Spleen (tissue), 11 donors: ENCODE measurements around the gene NOS1AP. TPM values are rescaled to one million over a fixed set of nuclear protein-coding genes. Genes with fewer than 3 reads are reported as not detected.
"Not testable (repeated sequence)": the region's sequence is repeated elsewhere in the genome, so short reads cannot be mapped to it uniquely, and the experiment has no call there.

ENCODE experiments used
- DNase-seq: peaks from one replicate; pipeline ENCODE4 v3.0.0-alpha.2; 2020
- H3K27ac ChIP-seq, 8 donors: fragments of 200-600 bp; sonication (generic) in 7 of 8; 1 replicate in 4 of 8; 2 replicates in 4 of 8; pipeline versions ENCODE4 v1.5.0 to v1.8.0; 2016 to 2021; ENCODE audit warnings: inconsistent platforms in 4 of 8, mild to moderate bottlenecking in 4 of 8, moderate library complexity in 1 of 8
- H3K27me3 ChIP-seq, 7 donors: fragments of 200-600 bp; sonication (generic) in 6 of 7; replicated peaks in 1 of 7; 1 replicate in 4 of 7; 2 replicates in 3 of 7; pipeline versions ENCODE4 v1.5.0 to v1.8.0; 2016 to 2021; ENCODE audit warnings: inconsistent platforms in 3 of 7, mild to moderate bottlenecking in 1 of 7
- H3K36me3 ChIP-seq, 6 donors: fragments of 200-600 bp; sonication (generic) in 5 of 6; 1 replicate in 4 of 6; 2 replicates in 2 of 6; pipeline versions ENCODE4 v1.5.0 to v1.8.0; 2016 to 2021; ENCODE audit warnings: inconsistent platforms in 2 of 6
- H3K4me1 ChIP-seq, 6 donors: fragments of 200-600 bp; sonication (generic) in 5 of 6; 1 replicate in 3 of 6; 2 replicates in 3 of 6; pipeline versions ENCODE4 v1.5.0 to v1.8.0; 2016 to 2021; ENCODE audit warnings: inconsistent platforms in 3 of 6
- H3K4me3 ChIP-seq, 8 donors: fragments of 200-600 bp; sonication (generic) in 7 of 8; 1 replicate in 4 of 8; 2 replicates in 4 of 8; pipeline versions ENCODE4 v1.5.0 to v1.8.0; 2016 to 2021; ENCODE audit warnings: inconsistent platforms in 4 of 8, mild to moderate bottlenecking in 4 of 8, moderate library complexity in 2 of 8
- H3K9me3 ChIP-seq, 8 donors: fragments of 200-600 bp; sonication (generic) in 7 of 8; 1 replicate in 4 of 8; 2 replicates in 4 of 8; pipeline versions ENCODE4 v1.5.0 to v1.8.0; 2016 to 2021; ENCODE audit warnings: inconsistent platforms in 4 of 8
- POLR2A ChIP-seq, 3 donors: fragments of 450-650 bp; IDR thresholded peaks; one replicate each; pipeline ENCODE4 v1.5.1; 2017; ENCODE audit warnings: antibody characterized with exemption in 3 of 3, mild to moderate bottlenecking in 1 of 3
- POLR2AphosphoS5 ChIP-seq, 3 donors: sonication (generic); formaldehyde crosslinking; IDR thresholded peaks; one replicate each; pipeline ENCODE4 v1.5.1; 2017; ENCODE audit warnings: antibody characterized with exemption in 3 of 3
- WGBS, 5 donors: extraction: QIAGEN DNeasy Blood & Tissue Kit in 3 of 5; methylation state at CpG; one replicate each; pipeline versions ENCODE4 v1.1.5 to v1.1.7; 2013 to 2018; 5-methylcytosine and 5-hydroxymethylcytosine counted together
- intact Hi-C: fragments of 100-400 bp; cut with DNase I; formaldehyde crosslinking; loops from one replicate; pipeline ENCODE4 v1.15.0; 2023; ENCODE audit warnings: low total_unique reads
- polyA plus RNA-seq, 3 donors: library from polyadenylated mRNA; stranded (reverse); fragments of 200-250 nt; gene quantifications; one replicate each; pipeline ENCODE4 v1.2.1, GENCODE V29; 2013
- total RNA-seq, 7 donors: library from RNA; depleted of rRNA in 3 of 7; stranded (reverse); fragments of >200 nt in 3 of 7; fragmentation: NEBNext Ultra II Directional in 4 of 7; extraction: Animal tissue kit (Norgen Biotek cat#: 25700) in 4 of 7; gene quantifications; one replicate each; pipeline versions ENCODE4 v1.1.0 to v1.2.1, GENCODE V29; 2016 to 2021
- TF ChIP-seq, protein P1 (sequence below), 11 experiments: fragments of 200-600 bp in 7 of 11; fragments of 450-650 bp in 4 of 11; sonication (generic) in 4 of 11; IDR thresholded peaks in 8 of 11; conservative IDR thresholded peaks in 3 of 11; 1 replicate in 7 of 11; 2 replicates in 4 of 11; pipeline versions ENCODE4 v1.4.0 to v1.8.0; 2016 to 2021; ENCODE audit warnings: antibody characterized with exemption in 11 of 11, inconsistent platforms in 4 of 11, mild to moderate bottlenecking in 1 of 11
- donor health status: healthy with polysubstance abuse.
- donor health status: DM: no; HTN: no; CAD: no; lungs with moderate emphysema.
- donor health status: DM: no; HTN: no; CAD: no.
- donor health status: Bipolar disorder and iron deficiency.
- donor health status: healthy.
- donor health status: DM: no; HTN: no; CAD: no.
- donor health status: DM: yes; HTN: yes; CAD: no.

The NOS1AP gene
- total and polyA plus RNA-seq, 10 donors = 0.16 to 1.7 (median 0.60) TPM; not detected in 2

DNA sequence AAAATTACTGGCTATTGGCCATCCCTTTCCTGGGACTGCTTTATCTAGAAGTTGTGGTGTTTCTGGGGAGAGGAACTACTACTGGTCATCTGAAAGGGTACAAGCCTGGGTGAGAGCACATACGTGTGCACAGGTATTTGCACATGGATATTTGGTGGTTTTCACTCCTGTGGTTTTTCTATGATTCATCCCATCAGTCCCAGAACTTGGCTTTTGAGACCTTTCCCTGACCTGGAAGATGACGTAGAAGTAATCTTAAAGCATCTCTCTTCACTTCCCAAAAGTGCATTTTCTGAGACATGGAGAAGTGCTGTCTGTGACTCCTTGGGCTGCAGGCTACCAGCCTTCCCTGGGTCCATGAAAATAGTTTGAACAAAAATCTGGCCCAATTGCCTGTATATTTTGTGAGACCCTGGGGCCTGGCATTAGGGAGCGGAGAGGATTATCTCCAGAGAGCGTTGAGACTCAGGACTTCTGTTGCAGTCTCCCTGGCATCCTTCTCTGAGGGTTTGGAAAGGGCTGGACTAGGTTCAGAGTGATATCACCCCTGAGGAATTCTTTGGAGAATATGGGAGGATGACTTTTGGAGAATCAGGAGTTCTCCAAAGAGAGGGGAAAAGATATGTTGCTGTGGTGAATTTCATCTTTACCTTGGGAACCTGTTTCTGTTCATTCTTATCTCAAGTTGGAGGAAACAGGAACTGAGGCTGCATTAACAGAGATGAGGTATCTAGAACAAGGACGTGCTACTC, 130.8 kb downstream of the NOS1AP start:
- H3K4me3 ChIP-seq = no peak overlapping the region
- DNase-seq = no peak
- WGBS, 5 donors = 72 to 81% (median 76%) methylated on average over 5 of the region's 5 CpGs
- H3K9me3 ChIP-seq = peaks cover 0 to 6% (median 0%) of the 10 kb centered on the region in 8 donors
- no peak overlapping the region for H3K27ac ChIP-seq
- H3K27me3 ChIP-seq = peaks cover 0 to 16% (median 0%) of the 10 kb centered on the region in 7 donors
- TF ChIP-seq, protein P1, sequence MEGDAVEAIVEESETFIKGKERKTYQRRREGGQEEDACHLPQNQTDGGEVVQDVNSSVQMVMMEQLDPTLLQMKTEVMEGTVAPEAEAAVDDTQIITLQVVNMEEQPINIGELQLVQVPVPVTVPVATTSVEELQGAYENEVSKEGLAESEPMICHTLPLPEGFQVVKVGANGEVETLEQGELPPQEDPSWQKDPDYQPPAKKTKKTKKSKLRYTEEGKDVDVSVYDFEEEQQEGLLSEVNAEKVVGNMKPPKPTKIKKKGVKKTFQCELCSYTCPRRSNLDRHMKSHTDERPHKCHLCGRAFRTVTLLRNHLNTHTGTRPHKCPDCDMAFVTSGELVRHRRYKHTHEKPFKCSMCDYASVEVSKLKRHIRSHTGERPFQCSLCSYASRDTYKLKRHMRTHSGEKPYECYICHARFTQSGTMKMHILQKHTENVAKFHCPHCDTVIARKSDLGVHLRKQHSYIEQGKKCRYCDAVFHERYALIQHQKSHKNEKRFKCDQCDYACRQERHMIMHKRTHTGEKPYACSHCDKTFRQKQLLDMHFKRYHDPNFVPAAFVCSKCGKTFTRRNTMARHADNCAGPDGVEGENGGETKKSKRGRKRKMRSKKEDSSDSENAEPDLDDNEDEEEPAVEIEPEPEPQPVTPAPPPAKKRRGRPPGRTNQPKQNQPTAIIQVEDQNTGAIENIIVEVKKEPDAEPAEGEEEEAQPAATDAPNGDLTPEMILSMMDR (IDR thresholded peaks at IDR 0.05 in 8 of 11, conservative IDR thresholded peaks at IDR 0.05 in 3 of 11) = no peak
- TF ChIP-seq POLR2A (IDR thresholded peaks at IDR 0.05) (no peak), POLR2AphosphoS5 (IDR thresholded peaks at IDR 0.05) (no peak)
- H3K36me3 ChIP-seq = no peaks in the 10 kb centered on the region
- intact Hi-C loops = no loop called here
- H3K4me1 ChIP-seq = no peaks in the 10 kb centered on the region

DNA sequence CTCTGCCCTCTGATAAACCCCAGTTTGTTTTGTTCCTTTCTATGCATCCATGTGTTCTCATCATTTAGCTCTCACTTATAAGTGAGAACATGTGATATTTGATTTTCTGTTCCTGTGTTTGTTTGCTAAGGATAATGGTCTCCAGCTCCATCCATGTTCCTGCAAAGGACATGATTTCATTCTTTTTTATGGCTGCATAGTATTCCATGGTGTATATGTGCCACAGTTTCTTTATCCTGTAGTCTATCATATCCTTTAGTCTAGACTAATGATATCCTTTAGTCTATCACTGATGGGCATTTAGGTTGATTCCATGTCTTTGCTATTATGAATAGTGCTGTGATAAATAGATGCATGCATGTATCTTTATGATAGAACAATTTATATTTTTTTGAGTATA, 131.6 kb downstream of the NOS1AP start:
- H3K27ac ChIP-seq, H3K36me3 ChIP-seq, H3K4me3 ChIP-seq, DNase-seq, intact Hi-C loops, H3K9me3 ChIP-seq, H3K4me1 ChIP-seq: not testable (repeated sequence)
- peaks cover 0 to 21% (median 0%) of the 10 kb centered on the region in 7 donors for H3K27me3 ChIP-seq

DNA sequence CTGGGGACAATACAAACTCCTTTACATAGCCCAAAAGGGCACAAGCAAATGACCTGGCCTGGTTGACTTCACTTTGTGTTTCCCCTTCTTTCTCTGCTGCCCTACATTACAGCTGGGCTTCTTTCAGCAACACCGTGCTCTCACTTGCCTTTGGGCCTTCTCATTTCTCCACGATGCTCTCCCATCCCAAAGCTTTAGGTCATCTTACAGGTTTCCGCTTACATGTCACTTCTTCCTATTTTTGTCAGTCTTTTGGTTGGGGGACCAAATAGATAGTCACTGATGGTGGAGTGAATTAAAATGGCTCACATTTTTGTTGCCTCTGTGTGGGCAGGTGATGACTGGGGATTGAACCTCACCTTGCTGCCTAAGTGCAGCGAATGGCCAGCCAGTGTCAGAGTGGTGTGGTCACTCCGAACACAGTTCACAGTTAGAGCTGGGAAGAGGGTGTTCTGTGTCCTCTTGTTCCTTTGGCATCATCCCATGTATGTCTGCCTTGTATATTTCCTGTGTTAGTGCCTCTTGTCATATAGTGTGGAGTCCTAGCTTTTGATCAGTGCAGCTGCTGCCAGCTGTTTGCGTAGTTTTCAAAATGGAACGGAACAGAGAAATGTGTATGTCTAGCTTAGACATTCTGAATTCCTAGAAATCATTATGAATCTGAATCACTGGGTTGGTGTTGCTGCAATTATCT, 134.8 kb downstream of the NOS1AP start:
- intact Hi-C loops = no loop called here
- no peak for DNase-seq
- Histone ChIP-seq H3K4me1 (no peaks in the 10 kb centered on the region), H3K9me3 (peaks cover 0 to 6% (median 0%) of the 10 kb centered on the region in 8 donors), H3K4me3 (no peak overlapping the region), H3K27ac (no peak overlapping the region), H3K36me3 (no peaks in the 10 kb centered on the region), H3K27me3 (peaks cover 0 to 24% (median 0%) of the 10 kb centered on the region in 7 donors)
- TF ChIP-seq POLR2A (IDR thresholded peaks at IDR 0.05) = no peak
- no peak for TF ChIP-seq POLR2AphosphoS5 (IDR thresholded peaks at IDR 0.05)
- TF ChIP-seq, protein P1 (IDR thresholded peaks at IDR 0.05 in 8 of 11, conservative IDR thresholded peaks at IDR 0.05 in 3 of 11) = no peak
- WGBS, 5 donors = 58 to 70% (median 65%) methylated on average over 7 of the region's 7 CpGs

DNA sequence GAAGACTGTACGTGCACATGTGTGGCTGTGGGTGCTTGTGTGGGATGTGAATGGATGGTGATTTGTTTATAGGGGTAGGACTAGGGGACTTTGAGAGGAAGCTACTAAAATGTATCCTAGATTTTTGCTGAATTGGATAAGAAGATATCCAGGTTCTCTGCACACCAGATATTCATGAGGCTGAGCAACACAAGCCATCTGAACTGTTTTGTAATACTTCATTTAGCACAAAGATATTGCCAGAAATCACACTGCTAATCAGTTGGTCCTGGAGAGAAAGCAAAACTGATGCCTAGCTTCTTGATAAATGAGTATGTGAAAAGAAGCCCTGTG, 135.3 kb downstream of the NOS1AP start:
- no peaks in the 10 kb centered on the region for H3K4me1 ChIP-seq
- H3K4me3 ChIP-seq = no peak overlapping the region
- H3K9me3 ChIP-seq = peaks cover 0 to 6% (median 0%) of the 10 kb centered on the region in 8 donors
- H3K27ac ChIP-seq = no peak overlapping the region
- H3K36me3 ChIP-seq = no peaks in the 10 kb centered on the region
- peaks cover 0 to 24% (median 0%) of the 10 kb centered on the region in 7 donors for H3K27me3 ChIP-seq
- 73 to 94% (median 82%) methylated on average over 1 of the region's 1 CpG for WGBS, 5 donors
- no peak for DNase-seq
- intact Hi-C loops = no loop called here
- no peak for TF ChIP-seq POLR2AphosphoS5 (IDR thresholded peaks at IDR 0.05)
- TF ChIP-seq POLR2A (IDR thresholded peaks at IDR 0.05) = no peak
- TF ChIP-seq, protein P1 (IDR thresholded peaks at IDR 0.05 in 8 of 11, conservative IDR thresholded peaks at IDR 0.05 in 3 of 11) = no peak
